Fibroblast of lung (primary cell): Measurements from ENCODE around the gene INIP. TPM values are rescaled to one million over a fixed set of nuclear protein-coding genes. Genes with fewer than 3 reads are reported as not detected.
A peak's percentile ranks its signal among the peaks of the same experiment; 100 is the strongest.

Experiments
- DNase-seq, 2 donors: peaks; one replicate each; pipeline versions ENCODE4 v3.0.0 to v3.0.0-alpha.2; 2010; ENCODE audit warnings: low read depth in 2 of 2
- H2AFZ ChIP-seq: 2 replicates; pipeline ENCODE4 v1.5.1; 2012; ENCODE audit warnings: low read length, control low read depth, inconsistent platforms
- H3K27ac ChIP-seq: 2 replicates; pipeline ENCODE4 v1.5.1; 2011; ENCODE audit warnings: low read length, control low read depth; ENCODE audit not compliant: insufficient read depth
- H3K27me3 ChIP-seq: 2 replicates; pipeline ENCODE4 v1.5.1; 2011; ENCODE audit warnings: mild to moderate bottlenecking, low read length; ENCODE audit not compliant: control insufficient read depth, insufficient read depth
- H3K36me3 ChIP-seq: 2 replicates; pipeline ENCODE4 v1.5.1; 2011; ENCODE audit warnings: low read length; ENCODE audit not compliant: control insufficient read depth, insufficient read depth
- H3K4me1 ChIP-seq: 2 replicates; pipeline ENCODE4 v1.5.1; 2011; ENCODE audit warnings: low read length; ENCODE audit not compliant: control insufficient read depth, insufficient read depth; ENCODE audit errors: extremely low read depth
- H3K4me2 ChIP-seq: 2 replicates; pipeline ENCODE4 v1.5.1; 2011; ENCODE audit warnings: low read length, control low read depth; ENCODE audit not compliant: insufficient read depth; ENCODE audit errors: extremely low read depth
- H3K4me3 ChIP-seq, 4 experiments: fragments of 200-600 bp in 1 of 4; sonication (generic) in 1 of 4; replicated peaks in 1 of 4; 2 replicates each; pipeline ENCODE4 v1.5.1; 2011 to 2016; ENCODE audit warnings: low read length in 4 of 4, low read depth in 3 of 4, mild to moderate bottlenecking in 3 of 4, control low read depth in 2 of 4, inconsistent platforms in 1 of 4, mixed read lengths in 1 of 4; ENCODE audit not compliant: insufficient read depth in 1 of 4; ENCODE audit errors: control extremely low read depth in 1 of 4
- H3K79me2 ChIP-seq: 2 replicates; pipeline ENCODE4 v1.5.1; 2012; ENCODE audit warnings: mild to moderate bottlenecking, low read length, inconsistent platforms; ENCODE audit not compliant: control insufficient read depth, insufficient read depth
- H3K9ac ChIP-seq: 2 replicates; pipeline ENCODE4 v1.5.1; 2011; ENCODE audit warnings: mild to moderate bottlenecking, low read length, control low read depth; ENCODE audit not compliant: insufficient read depth
- H3K9me3 ChIP-seq: 2 replicates; pipeline ENCODE4 v1.5.1; 2012; ENCODE audit warnings: low read depth, low read length; ENCODE audit not compliant: control insufficient read depth, insufficient read depth
- H4K20me1 ChIP-seq: 2 replicates; pipeline ENCODE4 v1.5.1; 2011; ENCODE audit warnings: low read length; ENCODE audit not compliant: control insufficient read depth, insufficient read depth; ENCODE audit errors: extremely low read depth
- EZH2 ChIP-seq: IDR thresholded peaks from 2 replicates; pipeline ENCODE4 v1.5.1; 2012; ENCODE audit warnings: low read length, control low read depth, mild to moderate bottlenecking; ENCODE audit errors: missing control alignments
- polyA plus RNA-seq, 2 donors: library from polyadenylated mRNA; depleted of rRNA in 1 of 2; stranded (reverse) in 1 of 2; unstranded in 1 of 2; fragments of >200 nt; gene quantifications; 2 replicates each; pipeline ENCODE4 v1.2.1, GENCODE V29; 2011 to 2012; ENCODE audit warnings: missing spikeins in 1 of 2
- total RNA-seq: library from RNA; depleted of rRNA; stranded (reverse); fragments of >200 nt; gene quantifications from 2 replicates; pipeline ENCODE4 v1.2.1, GENCODE V29; 2014
- TF ChIP-seq, protein P1 (sequence below), 2 donors: IDR thresholded peaks in 1 of 2; conservative IDR thresholded peaks in 1 of 2; 1 replicate in 1 of 2; 2 replicates in 1 of 2; pipeline ENCODE4 v1.5.1; 2011 to 2012; ENCODE audit warnings: low read length in 2 of 2, control low read depth in 1 of 2, inconsistent platforms in 1 of 2, low read depth in 1 of 2, mild to moderate bottlenecking in 1 of 2

The INIP gene
- total and polyA plus RNA-seq, 2 donors (not counting 1 experiment from before 2014, with no cell fraction given), result 14.4 to 24.1 TPM

DNA sequence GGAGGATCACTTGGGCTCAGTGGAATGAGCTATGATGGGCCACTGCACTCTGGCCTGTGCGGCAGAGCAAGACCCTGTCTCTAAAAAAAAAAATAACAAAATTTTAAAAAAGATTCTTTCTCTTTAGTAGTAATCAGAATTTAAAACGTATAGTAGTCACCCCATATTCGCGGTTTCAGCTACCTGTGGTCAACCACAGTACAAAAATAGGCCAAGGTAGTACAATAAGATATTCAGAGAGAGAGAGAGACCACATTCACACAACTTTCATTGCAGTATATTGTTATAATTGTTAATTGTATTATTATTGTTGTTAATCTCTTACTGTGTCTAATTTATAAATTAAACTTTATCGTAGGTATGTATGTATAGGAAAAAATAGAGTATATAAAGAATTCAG is 18.7 kb downstream of the INIP start:
- no peak overlapping the region for H3K4me3 ChIP-seq
- H3K4me1 ChIP-seq, result no peaks in the 10 kb centered on the region
- H3K36me3 ChIP-seq, result no peaks in the 10 kb centered on the region
- no peak overlapping the region for H3K27ac ChIP-seq
- H3K79me2 ChIP-seq, result no peaks in the 10 kb centered on the region
- H3K9ac ChIP-seq, result no peak overlapping the region
- no peak for DNase-seq
- H2AFZ ChIP-seq, result no peak overlapping the region
- TF ChIP-seq EZH2, result no peak
- TF ChIP-seq, protein P1, sequence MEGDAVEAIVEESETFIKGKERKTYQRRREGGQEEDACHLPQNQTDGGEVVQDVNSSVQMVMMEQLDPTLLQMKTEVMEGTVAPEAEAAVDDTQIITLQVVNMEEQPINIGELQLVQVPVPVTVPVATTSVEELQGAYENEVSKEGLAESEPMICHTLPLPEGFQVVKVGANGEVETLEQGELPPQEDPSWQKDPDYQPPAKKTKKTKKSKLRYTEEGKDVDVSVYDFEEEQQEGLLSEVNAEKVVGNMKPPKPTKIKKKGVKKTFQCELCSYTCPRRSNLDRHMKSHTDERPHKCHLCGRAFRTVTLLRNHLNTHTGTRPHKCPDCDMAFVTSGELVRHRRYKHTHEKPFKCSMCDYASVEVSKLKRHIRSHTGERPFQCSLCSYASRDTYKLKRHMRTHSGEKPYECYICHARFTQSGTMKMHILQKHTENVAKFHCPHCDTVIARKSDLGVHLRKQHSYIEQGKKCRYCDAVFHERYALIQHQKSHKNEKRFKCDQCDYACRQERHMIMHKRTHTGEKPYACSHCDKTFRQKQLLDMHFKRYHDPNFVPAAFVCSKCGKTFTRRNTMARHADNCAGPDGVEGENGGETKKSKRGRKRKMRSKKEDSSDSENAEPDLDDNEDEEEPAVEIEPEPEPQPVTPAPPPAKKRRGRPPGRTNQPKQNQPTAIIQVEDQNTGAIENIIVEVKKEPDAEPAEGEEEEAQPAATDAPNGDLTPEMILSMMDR (conservative IDR thresholded peaks at IDR 0.05 in 1 of 2, IDR thresholded peaks at IDR 0.05 in 1 of 2; ENCODE audit: low read depth in 1 of 2, low read length in 2 of 2), result no peak
- H3K27me3 ChIP-seq, result no peaks in the 10 kb centered on the region
- H4K20me1 ChIP-seq, result no peaks in the 10 kb centered on the region
- no peaks in the 10 kb centered on the region for H3K9me3 ChIP-seq
- H3K4me2 ChIP-seq, result no peak overlapping the region

DNA sequence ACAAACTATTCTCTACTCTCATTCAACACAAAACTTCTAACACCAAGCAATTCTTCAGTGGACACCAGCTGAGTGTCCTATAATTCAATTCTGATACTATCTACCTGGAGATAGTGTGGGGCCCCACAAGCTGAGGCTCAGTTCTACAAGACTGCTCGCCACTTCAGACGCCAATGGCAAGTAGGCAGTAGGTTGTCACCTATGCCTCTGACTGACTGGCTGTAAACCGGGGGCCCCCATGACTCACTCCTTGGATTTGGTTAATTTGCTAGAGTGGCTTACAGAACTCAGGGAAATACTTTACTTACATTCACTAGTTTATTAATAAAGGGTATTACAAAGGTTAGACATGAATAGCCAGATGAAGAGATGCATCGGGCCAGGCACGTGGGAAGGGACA is 21.5 kb downstream of the INIP start:
- DNase-seq, result no peak
- Histone ChIP-seq H3K4me2 (no peak overlapping the region), H3K4me1 (no peaks in the 10 kb centered on the region), H3K36me3 (no peaks in the 10 kb centered on the region), H3K4me3 (no peak overlapping the region), H3K9ac (no peak overlapping the region), H3K27ac (no peak overlapping the region), H3K27me3 (no peaks in the 10 kb centered on the region), H2AFZ (no peak overlapping the region), H4K20me1 (no peaks in the 10 kb centered on the region), H3K79me2 (no peaks in the 10 kb centered on the region), H3K9me3 (no peaks in the 10 kb centered on the region)
- TF ChIP-seq, protein P1 (conservative IDR thresholded peaks at IDR 0.05 in 1 of 2, IDR thresholded peaks at IDR 0.05 in 1 of 2; ENCODE audit: low read depth in 1 of 2, low read length in 2 of 2), result no peak
- no peak for TF ChIP-seq EZH2

- no peaks in the 10 kb centered on the region for H3K79me2 ChIP-seq
- no peaks in the 10 kb centered on the region for H3K36me3 ChIP-seq
- no peaks in the 10 kb centered on the region for H3K4me1 ChIP-seq
- H3K9ac ChIP-seq, result no peak overlapping the region
- H2AFZ ChIP-seq, result no peak overlapping the region
- no peak overlapping the region for H3K4me2 ChIP-seq
- no peak overlapping the region for H3K4me3 ChIP-seq
- H3K27me3 ChIP-seq, result no peaks in the 10 kb centered on the region
- DNase-seq, result peak in 1 of 2 donors; percentile 45
- TF ChIP-seq, protein P1 (conservative IDR thresholded peaks at IDR 0.05 in 1 of 2, IDR thresholded peaks at IDR 0.05 in 1 of 2; ENCODE audit: low read depth in 1 of 2, low read length in 2 of 2), result no peak
- TF ChIP-seq EZH2, result no peak
- H3K27ac ChIP-seq, result no peak overlapping the region
- no peaks in the 10 kb centered on the region for H4K20me1 ChIP-seq
- no peaks in the 10 kb centered on the region for H3K9me3 ChIP-seq
Measured at GRCh38 chr9:112694706-112695555, 23.0 kb downstream of the INIP start.
